SK-N-SH treated with all-trans-retinoic acid at 6 μM for 48 hours (cell line): ENCODE results near the gene C22orf31.

ENCODE experiments used
- ARNTL ChIP-seq: fragments of 450-650 bp; formaldehyde crosslinking; IDR thresholded peaks from 2 replicates; pipeline ENCODE4 v1.5.0; 2020; ENCODE audit warnings: low read depth, mild to moderate bottlenecking, moderate library complexity, borderline replicate concordance
- PATZ1 ChIP-seq: fragments of 250-450 bp; sonication (Bioruptor Pico); IDR thresholded peaks from 2 replicates; pipeline ENCODE4 v1.8.0; 2020; ENCODE audit warnings: mild to moderate bottlenecking, moderate library complexity, borderline replicate concordance
- SNAI2 ChIP-seq: fragments of 250-450 bp; sonication (Bioruptor Pico); IDR thresholded peaks from 2 replicates; pipeline ENCODE4 v1.5.0; 2020; ENCODE audit warnings: mild to moderate bottlenecking, moderate library complexity

GRCh38 chr22:29071261-29072045 lies 9.8 kb upstream of the C22orf31 start:
- no peak for TF ChIP-seq ARNTL (CRISPR knock-in tag)
- no peak for TF ChIP-seq SNAI2 (CRISPR knock-in tag)
- TF ChIP-seq PATZ1 (CRISPR knock-in tag) = no peak
